Lower leg skin (tissue), 4 donors: Measurements from ENCODE around the gene GPD1. TPM values are rescaled to one million over a fixed set of nuclear protein-coding genes. Genes with fewer than 3 reads are reported as not detected.

ENCODE experiments used
- DNase-seq, 2 donors: peaks; one replicate each; pipeline ENCODE4 v3.0.0-alpha.2; 2019; ENCODE audit warnings: low spot score in 2 of 2
- H3K4me3 ChIP-seq: fragments of 200-600 bp; sonication (generic); 2 replicates; pipeline ENCODE4 v1.5.1; 2017; ENCODE audit warnings: mild to moderate bottlenecking, low read depth; ENCODE audit not compliant: poor library complexity, severe bottlenecking
- POLR2A ChIP-seq, 2 donors: fragments of 450-650 bp; IDR thresholded peaks; one replicate each; pipeline ENCODE4 v1.6.1; 2016 to 2017; ENCODE audit warnings: antibody characterized with exemption in 2 of 2, mild to moderate bottlenecking in 1 of 2, moderate library complexity in 1 of 2
- WGBS, 2 donors: methylation state at CpG; one replicate each; pipeline ENCODE4 v1.1.5; 2018; 5-methylcytosine and 5-hydroxymethylcytosine counted together
- intact Hi-C: fragments of 100-400 bp; cut with DNase I; formaldehyde crosslinking; loops from one replicate; pipeline ENCODE4 v1.15.0; 2023; ENCODE audit warnings: low total_unique reads
- total RNA-seq, 4 donors: library from RNA; depleted of rRNA; stranded (reverse); fragments of >200 nt; gene quantifications; one replicate each; pipeline ENCODE4 v1.1.0, GENCODE V29; 2016
- TF ChIP-seq, protein P1 (sequence below), 3 donors: fragments of 450-650 bp; IDR thresholded peaks; one replicate each; pipeline ENCODE4 v1.5.1; 2016; ENCODE audit warnings: antibody characterized with exemption in 3 of 3, mild to moderate bottlenecking in 3 of 3, moderate library complexity in 2 of 3

GPD1 gene
- total RNA-seq, 4 donors from 2014 or later = 29.9 to 38.8 (median 36.7) TPM

- 70 to 81% methylated on average over 4 to 5 of the region's 5 CpGs for WGBS, 2 donors
- no peak for DNase-seq
- no peak overlapping the region for H3K4me3 ChIP-seq
- intact Hi-C loops = no loop called here
- TF ChIP-seq, protein P1, sequence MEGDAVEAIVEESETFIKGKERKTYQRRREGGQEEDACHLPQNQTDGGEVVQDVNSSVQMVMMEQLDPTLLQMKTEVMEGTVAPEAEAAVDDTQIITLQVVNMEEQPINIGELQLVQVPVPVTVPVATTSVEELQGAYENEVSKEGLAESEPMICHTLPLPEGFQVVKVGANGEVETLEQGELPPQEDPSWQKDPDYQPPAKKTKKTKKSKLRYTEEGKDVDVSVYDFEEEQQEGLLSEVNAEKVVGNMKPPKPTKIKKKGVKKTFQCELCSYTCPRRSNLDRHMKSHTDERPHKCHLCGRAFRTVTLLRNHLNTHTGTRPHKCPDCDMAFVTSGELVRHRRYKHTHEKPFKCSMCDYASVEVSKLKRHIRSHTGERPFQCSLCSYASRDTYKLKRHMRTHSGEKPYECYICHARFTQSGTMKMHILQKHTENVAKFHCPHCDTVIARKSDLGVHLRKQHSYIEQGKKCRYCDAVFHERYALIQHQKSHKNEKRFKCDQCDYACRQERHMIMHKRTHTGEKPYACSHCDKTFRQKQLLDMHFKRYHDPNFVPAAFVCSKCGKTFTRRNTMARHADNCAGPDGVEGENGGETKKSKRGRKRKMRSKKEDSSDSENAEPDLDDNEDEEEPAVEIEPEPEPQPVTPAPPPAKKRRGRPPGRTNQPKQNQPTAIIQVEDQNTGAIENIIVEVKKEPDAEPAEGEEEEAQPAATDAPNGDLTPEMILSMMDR (IDR thresholded peaks at IDR 0.05) = no peak
- no peak for TF ChIP-seq POLR2A (IDR thresholded peaks at IDR 0.05)
Observed at GRCh38 chr12:50062728-50063460, 40.9 kb upstream of the GPD1 start.

DNA sequence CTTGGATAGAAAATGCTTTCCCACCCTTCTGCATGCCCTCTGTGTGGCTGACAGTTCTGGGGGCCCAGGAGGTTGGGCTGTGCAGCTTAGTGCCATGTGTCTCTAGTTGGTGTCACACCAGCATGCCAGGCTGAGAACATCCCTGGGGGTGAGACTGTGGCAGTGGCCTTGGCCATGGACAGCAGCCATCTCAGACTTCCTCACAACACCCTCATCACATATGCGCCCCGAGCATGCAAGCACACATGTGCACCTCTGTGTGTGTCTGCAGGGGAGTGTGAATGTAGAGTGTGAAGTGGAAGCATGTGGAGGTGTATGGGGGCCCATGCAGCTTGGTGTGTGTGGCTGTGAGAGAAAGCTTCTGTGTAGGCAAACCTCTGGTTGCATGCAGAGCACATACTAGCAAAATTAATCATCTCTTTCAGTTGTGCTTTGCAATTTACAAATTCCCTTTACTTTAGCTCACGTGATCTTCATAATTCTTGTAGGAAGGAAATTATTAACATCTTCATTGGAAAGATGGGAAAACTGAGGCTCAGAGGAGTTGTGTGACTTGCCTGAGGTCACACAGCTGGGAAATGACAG is 38.0 kb upstream of the GPD1 start:
- 80 to 87% methylated on average over 3 of the region's 3 CpGs for WGBS, 2 donors

GRCh38 chr12:50066402-50066801 is 37.4 kb upstream of the GPD1 start:
- 60 to 76% methylated on average over 5 of the region's 5 CpGs for WGBS, 2 donors
- no peak overlapping the region for H3K4me3 ChIP-seq
- TF ChIP-seq POLR2A (IDR thresholded peaks at IDR 0.05) = no peak
- TF ChIP-seq, protein P1 (IDR thresholded peaks at IDR 0.05) = no peak
- intact Hi-C loops = no loop called here
- no peak for DNase-seq

More for the DNA sequence above, 38.0 kb upstream of the GPD1 start:
- intact Hi-C loops = no loop called here
- DNase-seq = no peak
- no peak overlapping the region for H3K4me3 ChIP-seq
- TF ChIP-seq, protein P1 (IDR thresholded peaks at IDR 0.05) = no peak
- no peak for TF ChIP-seq POLR2A (IDR thresholded peaks at IDR 0.05)

- TF ChIP-seq, protein P1 (IDR thresholded peaks at IDR 0.05) = no peak
- TF ChIP-seq POLR2A (IDR thresholded peaks at IDR 0.05) = no peak
- WGBS, 2 donors = 97 to 98% methylated on average over 5 of the region's 5 CpGs
- no peak overlapping the region for H3K4me3 ChIP-seq
- intact Hi-C loops = no loop called here
- DNase-seq = no peak
Observed at GRCh38 chr12:50069069-50069468, 34.7 kb upstream of the GPD1 start.

DNA sequence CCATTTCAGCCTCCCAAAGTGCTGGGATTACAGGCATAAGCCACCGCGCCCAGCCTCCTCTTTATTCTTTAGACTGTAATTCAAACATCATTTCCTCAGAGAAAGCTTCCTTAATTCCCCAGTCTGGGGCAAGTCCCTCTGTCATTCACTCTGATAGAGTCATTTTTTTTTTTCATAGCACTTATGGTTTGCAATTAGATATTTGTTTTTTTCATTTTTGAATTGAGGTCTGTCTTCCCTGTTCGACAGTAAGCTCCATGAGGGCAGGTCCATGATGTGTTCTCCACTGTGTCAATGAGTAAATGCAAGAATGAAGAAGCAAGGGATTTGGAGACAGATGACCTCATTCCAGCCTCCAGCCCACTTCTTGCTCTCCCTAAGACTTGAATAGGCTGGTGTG is 34.3 kb upstream of the GPD1 start:
- 98 to 100% methylated on average over 3 of the region's 3 CpGs for WGBS, 2 donors
- H3K4me3 ChIP-seq = no peak overlapping the region
- intact Hi-C loops = no loop called here
- TF ChIP-seq, protein P1 (IDR thresholded peaks at IDR 0.05) = no peak
- TF ChIP-seq POLR2A (IDR thresholded peaks at IDR 0.05) = no peak
- DNase-seq = no peak
